Trophoblast cell (in vitro differentiated cells and primary cell): ENCODE measurements around the gene PACSIN2.

Source experiments
- DNase-seq, 2 donors: peaks; one replicate each; pipeline ENCODE4 v3.0.0-alpha.2; 2016
- H2AFZ ChIP-seq: 2 replicates; pipeline ENCODE4 v1.6.1; 2013; ENCODE audit warnings: low read length, moderate library complexity, mild to moderate bottlenecking; ENCODE audit not compliant: insufficient read depth, poor library complexity
- H2AK5ac ChIP-seq: 2 replicates; pipeline ENCODE4 v1.6.1; 2013; ENCODE audit warnings: mild to moderate bottlenecking, low read length
- H2BK120ac ChIP-seq: 2 replicates; pipeline ENCODE4 v1.6.1; 2013; ENCODE audit warnings: low read length, mild to moderate bottlenecking, moderate library complexity; ENCODE audit not compliant: insufficient read depth, poor library complexity
- H2BK12ac ChIP-seq: 2 replicates; pipeline ENCODE4 v1.6.1; 2013; ENCODE audit warnings: mild to moderate bottlenecking, low read length, moderate library complexity
- H2BK5ac ChIP-seq: 2 replicates; pipeline ENCODE4 v1.6.1; 2013; ENCODE audit warnings: low read length, low read depth, moderate library complexity, mild to moderate bottlenecking; ENCODE audit not compliant: poor library complexity
- H3K14ac ChIP-seq: 2 replicates; pipeline ENCODE4 v1.6.1; 2013; ENCODE audit warnings: mild to moderate bottlenecking, low read length
- H3K18ac ChIP-seq: 2 replicates; pipeline ENCODE4 v1.6.1; 2013; ENCODE audit warnings: mild to moderate bottlenecking, low read length
- H3K23ac ChIP-seq: 2 replicates; pipeline ENCODE4 v1.6.1; 2013; ENCODE audit warnings: low read length
- H3K27ac ChIP-seq: 2 replicates; pipeline ENCODE4 v1.5.1; 2013; ENCODE audit warnings: low read depth, mild to moderate bottlenecking, inconsistent platforms, low read length, moderate library complexity
- H3K27me3 ChIP-seq: 2 replicates; pipeline ENCODE4 v1.6.1; 2013; ENCODE audit warnings: inconsistent platforms, mild to moderate bottlenecking, low read length, moderate library complexity; ENCODE audit not compliant: insufficient read depth
- H3K36me3 ChIP-seq, 2 experiments: 1 replicate in 1 of 2; 2 replicates in 1 of 2; pipeline ENCODE4 v1.6.1; 2013; ENCODE audit warnings: low read length in 2 of 2, mild to moderate bottlenecking in 2 of 2, moderate library complexity in 1 of 2; ENCODE audit not compliant: insufficient read depth in 2 of 2, control insufficient read depth in 1 of 2
- H3K4ac ChIP-seq: 2 replicates; pipeline ENCODE4 v1.6.1; 2013; ENCODE audit warnings: low read depth, mild to moderate bottlenecking, low read length, moderate library complexity
- H3K4me1 ChIP-seq, 2 experiments: 1 replicate in 1 of 2; 2 replicates in 1 of 2; pipeline ENCODE4 v1.6.1; 2013; ENCODE audit warnings: low read length in 2 of 2, mild to moderate bottlenecking in 2 of 2, moderate library complexity in 1 of 2; ENCODE audit not compliant: insufficient read depth in 2 of 2, control insufficient read depth in 1 of 2
- H3K4me2 ChIP-seq: 2 replicates; pipeline ENCODE4 v1.6.1; 2013; ENCODE audit warnings: inconsistent platforms, mild to moderate bottlenecking, low read length, moderate library complexity
- H3K4me3 ChIP-seq: 2 replicates; pipeline ENCODE4 v1.5.1; 2013; ENCODE audit warnings: mild to moderate bottlenecking, low read depth, low read length, inconsistent platforms
- H3K79me1 ChIP-seq: one replicate; pipeline ENCODE4 v1.6.1; 2013; ENCODE audit warnings: low read length
- H3K79me2 ChIP-seq: 2 replicates; pipeline ENCODE4 v1.6.1; 2013; ENCODE audit warnings: low read length, mild to moderate bottlenecking; ENCODE audit not compliant: control insufficient read depth, insufficient read depth, poor library complexity
- H3K9ac ChIP-seq: 2 replicates; pipeline ENCODE4 v1.6.1; 2013; ENCODE audit warnings: mild to moderate bottlenecking, low read length
- H3K9me3 ChIP-seq: 2 replicates; pipeline ENCODE4 v1.6.1; 2013; ENCODE audit warnings: low read depth, mild to moderate bottlenecking, control low read depth, inconsistent platforms, low read length; ENCODE audit not compliant: insufficient read depth
- H4K12ac ChIP-seq: 2 replicates; pipeline ENCODE4 v1.6.1; 2013; ENCODE audit warnings: low read depth, mild to moderate bottlenecking, low read length, moderate library complexity
- H4K8ac ChIP-seq: 2 replicates; pipeline ENCODE4 v1.6.1; 2013; ENCODE audit warnings: low read depth, mild to moderate bottlenecking, low read length, moderate library complexity
- H4K91ac ChIP-seq: one replicate; pipeline ENCODE4 v1.6.1; 2013; ENCODE audit warnings: low read depth, mild to moderate bottlenecking, low read length, moderate library complexity
- WGBS: extraction: QIAGEN DNeasy Blood & Tissue Kit; methylation state at CpG from one replicate; pipeline ENCODE4 v1.1.7; 2013; ENCODE audit warnings: missing lambda C conversion rate; ENCODE audit not compliant: insufficient read length, insufficient coverage; ENCODE audit errors: extremely low coverage; 5-methylcytosine and 5-hydroxymethylcytosine counted together

PACSIN2 gene

GRCh38 chr22:42887523-42888507 is 127.1 kb downstream of the PACSIN2 start:
- Histone ChIP-seq H3K4me3 (no peak overlapping the region), H3K79me2 (no peaks in the 10 kb centered on the region), H4K8ac (no peak overlapping the region), H2AK5ac (no peak overlapping the region), H3K14ac (no peak overlapping the region), H4K12ac (no peak overlapping the region), H3K36me3 (peaks cover 77 to 82% of the 10 kb centered on the region in 2 experiments), H2BK120ac (no peak overlapping the region), H3K27ac (no peak overlapping the region), H3K27me3 (no peaks in the 10 kb centered on the region), H3K4ac (no peak overlapping the region), H3K9me3 (peaks cover 2% of the 10 kb centered on the region), H3K4me2 (no peak overlapping the region), H2BK5ac (no peak overlapping the region), H3K9ac (no peak overlapping the region), H3K18ac (no peak overlapping the region), H3K4me1 (no peaks in the 10 kb centered on the region), H4K91ac (no peak overlapping the region), H3K23ac (no peak overlapping the region), H2BK12ac (no peak overlapping the region), H2AFZ (no peak overlapping the region), H3K79me1 (no peaks in the 10 kb centered on the region)
- no peak for DNase-seq
- WGBS: no CpG with 5 or more reads among the region's 14 CpGs

GRCh38 chr22:42887120-42887519 is 127.8 kb downstream of the PACSIN2 start:
- Histone ChIP-seq H3K27me3 (no peaks in the 10 kb centered on the region), H4K91ac (no peak overlapping the region), H3K9me3 (peaks cover 2% of the 10 kb centered on the region), H2BK12ac (no peak overlapping the region), H3K79me2 (no peaks in the 10 kb centered on the region), H4K12ac (no peak overlapping the region), H3K18ac (no peak overlapping the region), H2BK5ac (no peak overlapping the region), H3K4me2 (no peak overlapping the region), H3K14ac (no peak overlapping the region), H2AK5ac (no peak overlapping the region), H2AFZ (no peak overlapping the region), H3K4ac (no peak overlapping the region), H2BK120ac (no peak overlapping the region), H3K4me3 (no peak overlapping the region), H3K36me3 (peaks cover 78 to 83% of the 10 kb centered on the region in 2 experiments), H3K79me1 (no peaks in the 10 kb centered on the region), H3K9ac (no peak overlapping the region), H3K4me1 (no peaks in the 10 kb centered on the region), H3K27ac (no peak overlapping the region), H3K23ac (no peak overlapping the region), H4K8ac (no peak overlapping the region)
- WGBS: no CpG with 5 or more reads among the region's 7 CpGs
- DNase-seq: no peak

- Histone ChIP-seq H4K12ac (no peak overlapping the region), H3K23ac (no peak overlapping the region), H3K9ac (no peak overlapping the region), H3K4me1 (no peaks in the 10 kb centered on the region), H3K79me2 (no peaks in the 10 kb centered on the region), H3K4me2 (no peak overlapping the region), H2AFZ (no peak overlapping the region), H4K8ac (no peak overlapping the region), H3K27ac (no peak overlapping the region), H3K14ac (no peak overlapping the region), H3K18ac (no peak overlapping the region), H2BK12ac (no peak overlapping the region), H3K36me3 (peaks cover 82 to 87% of the 10 kb centered on the region in 2 experiments), H4K91ac (no peak overlapping the region), H3K9me3 (peaks cover 2% of the 10 kb centered on the region), H3K4me3 (no peak overlapping the region), H2AK5ac (no peak overlapping the region), H3K79me1 (no peaks in the 10 kb centered on the region), H3K27me3 (no peaks in the 10 kb centered on the region), H2BK120ac (no peak overlapping the region), H2BK5ac (no peak overlapping the region), H3K4ac (no peak overlapping the region)
- WGBS: no CpG with 5 or more reads among the region's 9 CpGs
- no peak for DNase-seq
These were observed 129.5 kb downstream of the PACSIN2 start for GRCh38 chr22:42885446-42885845.

GRCh38 chr22:42884616-42885375 is 130.2 kb downstream of the PACSIN2 start:
- no peak overlapping the region for H3K14ac ChIP-seq
- no peak overlapping the region for H3K18ac ChIP-seq
- H2BK12ac ChIP-seq: no peak overlapping the region
- H3K79me2 ChIP-seq: no peaks in the 10 kb centered on the region
- H3K4me1 ChIP-seq: no peaks in the 10 kb centered on the region
- WGBS: no CpG with 5 or more reads among the region's 7 CpGs
- peaks cover 2% of the 10 kb centered on the region for H3K9me3 ChIP-seq
- no peak overlapping the region for H3K4ac ChIP-seq
- no peak overlapping the region for H3K27ac ChIP-seq
- H3K23ac ChIP-seq: no peak overlapping the region
- no peak overlapping the region for H3K4me2 ChIP-seq
- H2AK5ac ChIP-seq: no peak overlapping the region
- no peak overlapping the region for H4K8ac ChIP-seq
- H3K79me1 ChIP-seq: no peaks in the 10 kb centered on the region
- no peak overlapping the region for H2BK120ac ChIP-seq
- H2AFZ ChIP-seq: no peak overlapping the region
- no peak overlapping the region for H2BK5ac ChIP-seq
- H3K27me3 ChIP-seq: no peaks in the 10 kb centered on the region
- no peak overlapping the region for H4K12ac ChIP-seq
- no peak overlapping the region for H3K4me3 ChIP-seq
- H3K36me3 ChIP-seq: peaks cover 88 to 90% of the 10 kb centered on the region in 2 experiments
- H4K91ac ChIP-seq: no peak overlapping the region
- DNase-seq: no peak
- H3K9ac ChIP-seq: no peak overlapping the region
